ENCODE data around the gene FAU.
"Not testable (repeated sequence)": the region's sequence is repeated elsewhere in the genome, so short reads cannot be mapped to it uniquely, and the experiment has no call there.

The FAU gene

DNA sequence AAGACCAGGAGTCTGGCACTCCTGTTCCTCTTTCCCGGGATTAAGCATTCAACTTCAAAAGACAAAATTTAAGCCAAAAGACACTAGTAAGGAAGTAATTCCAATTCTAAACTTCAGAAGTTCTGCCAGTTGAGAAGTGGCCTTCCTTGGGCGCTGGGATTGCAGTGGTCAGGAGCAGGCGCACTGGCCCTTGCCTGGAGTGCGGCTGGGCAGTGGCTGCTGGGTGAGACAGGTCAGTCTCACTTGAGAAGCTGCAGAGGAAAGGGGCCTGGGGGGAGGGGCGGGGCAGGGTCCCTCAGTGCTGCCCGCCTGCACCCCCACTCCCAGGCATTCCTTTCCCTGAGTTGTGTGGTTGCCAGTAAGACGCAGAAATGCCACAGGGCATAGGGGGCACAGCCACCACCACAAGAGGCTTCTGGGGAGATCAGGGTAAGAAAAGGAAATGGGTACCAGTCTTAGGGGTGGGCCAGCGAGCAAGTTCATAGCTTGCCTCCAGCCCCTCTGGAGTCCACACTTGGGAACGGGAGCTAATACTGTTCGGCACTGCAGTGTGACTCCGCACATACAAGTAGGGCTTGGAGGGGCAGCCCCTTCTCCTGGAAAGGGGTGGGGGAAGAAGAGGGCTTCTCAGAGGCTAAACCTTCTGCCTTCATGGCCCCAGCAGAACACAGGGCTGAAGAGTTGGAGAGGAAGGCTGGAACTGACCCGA is 5.7 kb upstream of the FAU start:
- no peaks in the 10 kb centered on the region for H3K9me3 ChIP-seq (ENCODE audit: control insufficient read depth, insufficient read depth, low read length)
- no peaks in the 10 kb centered on the region for H3K4me1 ChIP-seq (ENCODE audit: control insufficient read depth, insufficient read depth, low read length)
- H3K36me3 ChIP-seq (ENCODE audit: control insufficient read depth, insufficient read depth, low read length), result peaks cover 73% of the 10 kb centered on the region
- H3K27me3 ChIP-seq (ENCODE audit: control insufficient read depth, insufficient read depth, low read length), result no peaks in the 10 kb centered on the region
- H3K4me3 ChIP-seq (ENCODE audit: low read depth, low read length), result no peak overlapping the region
- H3K9ac ChIP-seq (ENCODE audit: low read depth, low read length), result no peak overlapping the region

GRCh38 chr11:65126624-65127274 is 4.8 kb upstream of the FAU start:
- H3K4me1 ChIP-seq (ENCODE audit: control insufficient read depth, insufficient read depth, low read length), result no peaks in the 10 kb centered on the region
- no peaks in the 10 kb centered on the region for H3K9me3 ChIP-seq (ENCODE audit: control insufficient read depth, insufficient read depth, low read length)
- H3K9ac ChIP-seq (ENCODE audit: low read depth, low read length), result no peak overlapping the region
- no peaks in the 10 kb centered on the region for H3K27me3 ChIP-seq (ENCODE audit: control insufficient read depth, insufficient read depth, low read length)
- H3K36me3 ChIP-seq (ENCODE audit: control insufficient read depth, insufficient read depth, low read length), result peaks cover 64% of the 10 kb centered on the region
- H3K4me3 ChIP-seq (ENCODE audit: low read depth, low read length), result no peak overlapping the region

- H3K4me1 ChIP-seq (ENCODE audit: control insufficient read depth, insufficient read depth, low read length), result no peaks in the 10 kb centered on the region
- H3K27me3 ChIP-seq (ENCODE audit: control insufficient read depth, insufficient read depth, low read length), result no peaks in the 10 kb centered on the region
- H3K36me3 ChIP-seq (ENCODE audit: control insufficient read depth, insufficient read depth, low read length), result peaks cover 58% of the 10 kb centered on the region
- no peaks in the 10 kb centered on the region for H3K9me3 ChIP-seq (ENCODE audit: control insufficient read depth, insufficient read depth, low read length)
- H3K4me3 ChIP-seq (ENCODE audit: low read depth, low read length), result no peak overlapping the region
- no peak overlapping the region for H3K9ac ChIP-seq (ENCODE audit: low read depth, low read length)
Observed at GRCh38 chr11:65125197-65126056, 3.5 kb upstream of the FAU start.

DNA sequence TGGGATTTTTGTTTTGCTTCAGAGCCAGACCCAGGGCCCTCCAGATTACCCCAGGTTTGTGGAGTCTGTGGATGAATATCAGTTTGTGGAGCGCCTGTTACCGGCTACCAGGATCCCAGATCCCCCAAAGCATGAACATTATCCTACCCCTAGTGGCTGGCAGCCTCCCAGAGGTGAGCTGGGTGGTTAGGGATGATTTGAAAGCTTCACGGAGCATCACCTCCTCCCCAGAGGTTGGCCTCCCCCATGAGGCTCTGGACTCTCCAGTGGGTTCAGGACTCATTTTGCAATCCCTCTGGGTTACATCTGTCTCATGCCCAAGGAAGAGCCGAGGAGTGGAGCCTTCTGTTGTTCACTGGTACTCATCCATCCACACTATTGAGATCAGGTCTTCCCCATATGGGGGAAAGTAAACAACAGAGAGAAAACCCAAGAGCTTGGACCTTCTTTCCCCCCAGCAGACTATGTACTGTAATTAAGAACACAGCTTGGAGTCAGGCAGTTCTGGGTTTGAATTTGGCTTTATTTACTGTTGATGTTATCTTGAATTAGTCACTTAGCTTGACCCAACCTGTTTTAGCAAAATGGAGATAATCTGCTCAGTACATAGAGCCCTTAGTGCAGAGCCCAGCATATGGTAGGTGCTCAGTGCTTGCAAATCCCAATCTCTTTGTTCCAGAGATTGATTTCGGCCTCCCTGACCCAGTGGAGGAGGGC is 2.7 kb upstream of the FAU start:
- H3K9me3 ChIP-seq (ENCODE audit: control insufficient read depth, insufficient read depth, low read length), result no peaks in the 10 kb centered on the region
- H3K9ac ChIP-seq (ENCODE audit: low read depth, low read length), result no peak overlapping the region
- no peaks in the 10 kb centered on the region for H3K4me1 ChIP-seq (ENCODE audit: control insufficient read depth, insufficient read depth, low read length)
- no peak overlapping the region for H3K4me3 ChIP-seq (ENCODE audit: low read depth, low read length)
- H3K27me3 ChIP-seq (ENCODE audit: control insufficient read depth, insufficient read depth, low read length), result no peaks in the 10 kb centered on the region
- peaks cover 58% of the 10 kb centered on the region for H3K36me3 ChIP-seq (ENCODE audit: control insufficient read depth, insufficient read depth, low read length)

- H3K4me1 ChIP-seq (ENCODE audit: control insufficient read depth, insufficient read depth, low read length), result no peaks in the 10 kb centered on the region
- peak overlapping the region; percentile 100 for H3K4me3 ChIP-seq (ENCODE audit: low read depth, low read length)
- H3K9me3 ChIP-seq (ENCODE audit: control insufficient read depth, insufficient read depth, low read length), result no peaks in the 10 kb centered on the region
- no peaks in the 10 kb centered on the region for H3K27me3 ChIP-seq (ENCODE audit: control insufficient read depth, insufficient read depth, low read length)
- H3K9ac ChIP-seq (ENCODE audit: low read depth, low read length), result peak overlapping the region; percentile 98
- H3K36me3 ChIP-seq (ENCODE audit: control insufficient read depth, insufficient read depth, low read length), result peaks cover 44% of the 10 kb centered on the region
Observed at GRCh38 chr11:65121447-65121864, 478 bp downstream of the FAU start.

DNA sequence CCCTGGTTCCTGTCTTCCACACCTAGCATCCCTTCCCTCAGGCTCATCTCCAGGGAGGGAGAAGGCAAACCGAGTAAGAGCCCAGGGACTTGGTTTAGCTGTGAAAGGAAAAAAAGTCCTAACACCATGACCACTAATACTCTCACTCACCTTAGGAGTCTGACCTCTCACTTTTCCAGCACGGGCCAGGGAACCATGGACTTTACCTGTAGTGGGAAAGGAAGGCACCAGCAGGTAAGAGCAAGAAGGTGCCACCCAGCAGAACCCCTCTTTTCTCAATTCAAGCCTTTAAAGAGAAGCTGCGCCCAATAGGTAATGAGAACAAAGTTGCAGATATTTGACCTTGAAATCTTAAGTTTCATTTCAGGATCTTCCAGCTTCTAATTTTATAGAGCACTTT is 1.1 kb downstream of the FAU start:
- H3K4me1 ChIP-seq (ENCODE audit: control insufficient read depth, insufficient read depth, low read length), result no peaks in the 10 kb centered on the region
- no peak overlapping the region for H3K9ac ChIP-seq (ENCODE audit: low read depth, low read length)
- H3K4me3 ChIP-seq (ENCODE audit: low read depth, low read length), result peak overlapping the region; percentile 100
- peaks cover 43% of the 10 kb centered on the region for H3K36me3 ChIP-seq (ENCODE audit: control insufficient read depth, insufficient read depth, low read length)
- no peaks in the 10 kb centered on the region for H3K27me3 ChIP-seq (ENCODE audit: control insufficient read depth, insufficient read depth, low read length)
- H3K9me3 ChIP-seq (ENCODE audit: control insufficient read depth, insufficient read depth, low read length), result no peaks in the 10 kb centered on the region

DNA sequence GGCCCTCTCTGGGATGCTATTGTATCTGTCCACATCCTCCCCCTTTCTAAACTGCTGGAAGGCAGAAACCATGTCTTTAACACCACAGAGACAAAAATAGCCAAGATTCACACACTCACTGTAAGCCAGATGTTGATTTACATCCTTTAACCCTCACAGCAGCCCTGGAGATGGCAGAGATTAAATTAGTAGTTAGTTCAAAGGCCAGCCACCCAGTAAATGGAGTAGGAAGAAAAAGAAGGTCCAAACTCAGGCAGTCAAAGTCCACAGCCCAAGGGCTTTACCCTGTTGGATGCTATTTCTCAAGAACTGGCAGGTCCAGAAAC is 2.3 kb downstream of the FAU start:
- no peaks in the 10 kb centered on the region for H3K27me3 ChIP-seq (ENCODE audit: control insufficient read depth, insufficient read depth, low read length)
- H3K36me3 ChIP-seq (ENCODE audit: control insufficient read depth, insufficient read depth, low read length), result peaks cover 39% of the 10 kb centered on the region
- H3K9ac ChIP-seq (ENCODE audit: low read depth, low read length), result no peak overlapping the region
- no peak overlapping the region for H3K4me3 ChIP-seq (ENCODE audit: low read depth, low read length)
- H3K4me1 ChIP-seq (ENCODE audit: control insufficient read depth, insufficient read depth, low read length), result no peaks in the 10 kb centered on the region
- H3K9me3 ChIP-seq (ENCODE audit: control insufficient read depth, insufficient read depth, low read length), result no peaks in the 10 kb centered on the region

- H3K36me3 ChIP-seq (ENCODE audit: control insufficient read depth, insufficient read depth, low read length), result peaks cover 38% of the 10 kb centered on the region
- H3K4me3 ChIP-seq (ENCODE audit: low read depth, low read length); H3K9me3 ChIP-seq (ENCODE audit: control insufficient read depth, insufficient read depth, low read length); H3K9ac ChIP-seq (ENCODE audit: low read depth, low read length); H3K27me3 ChIP-seq (ENCODE audit: control insufficient read depth, insufficient read depth, low read length); H3K4me1 ChIP-seq (ENCODE audit: control insufficient read depth, insufficient read depth, low read length): not testable (repeated sequence)
Observed at GRCh38 chr11:65118891-65119669, 2.9 kb downstream of the FAU start.

- Histone ChIP-seq H3K9me3 (ENCODE audit: control insufficient read depth, insufficient read depth, low read length) (no peaks in the 10 kb centered on the region), H3K4me1 (ENCODE audit: control insufficient read depth, insufficient read depth, low read length) (peaks cover 3% of the 10 kb centered on the region), H3K4me3 (ENCODE audit: low read depth, low read length) (no peak overlapping the region), H3K27me3 (ENCODE audit: control insufficient read depth, insufficient read depth, low read length) (no peaks in the 10 kb centered on the region), H3K9ac (ENCODE audit: low read depth, low read length) (no peak overlapping the region), H3K36me3 (ENCODE audit: control insufficient read depth, insufficient read depth, low read length) (peaks cover 38% of the 10 kb centered on the region)
Observed at GRCh38 chr11:65118097-65118837, 3.7 kb downstream of the FAU start.

- Histone ChIP-seq H3K36me3 (ENCODE audit: control insufficient read depth, insufficient read depth, low read length) (peaks cover 38% of the 10 kb centered on the region), H3K9me3 (ENCODE audit: control insufficient read depth, insufficient read depth, low read length) (no peaks in the 10 kb centered on the region), H3K4me1 (ENCODE audit: control insufficient read depth, insufficient read depth, low read length) (peaks cover 3% of the 10 kb centered on the region), H3K4me3 (ENCODE audit: low read depth, low read length) (peak within 1 kb of the TSS; percentile 88), H3K9ac (ENCODE audit: low read depth, low read length) (peak within 1 kb of the TSS; percentile 81), H3K27me3 (ENCODE audit: control insufficient read depth, insufficient read depth, low read length) (no peaks in the 10 kb centered on the region)
Observed at GRCh38 chr11:65117206-65118096, 4.5 kb downstream of the FAU start, which contains the start of gene ZNHIT2. ZNHIT2 (minus strand) TSS chr11:65117701; CDS start chr11:65117653, 48 bp downstream.

Data from iPS-15b (cell line).